IMR-90 (cell line): ENCODE data around the gene HACL1. TPM values are rescaled to one million over a fixed set of nuclear protein-coding genes. Genes with fewer than 3 reads are reported as not detected.

Experiments used
- ATAC-seq: fragments of 200-7000 bp; cut with Tn5 transposase; 2 replicates; pipeline ENCODE4 v1.9.1; 2020; ENCODE audit warnings: low read depth, mild to moderate bottlenecking, moderate library complexity
- BruUV-seq: library from RNA; stranded (reverse); fragments of 400-500 nt; replicated peaks from 2 replicates; lab custom pipeline; 2021; lab: Mats Ljungman, UMichigan
- CTCF ChIA-PET: fragments of 300-600 bp; formaldehyde crosslinking; extraction: SDS; loops from one replicate; lab custom pipeline; 2021; ENCODE audit warnings: antibody characterized with exemption; lab: Yijun Ruan, JAX
- POLR2A ChIA-PET: fragments of 300-600 bp; sonication (Branson Sonifier 250); formaldehyde crosslinking; loops from one replicate; lab custom pipeline; 2022; ENCODE audit warnings: antibody characterized with exemption; ENCODE audit not compliant: unreplicated experiment; lab: Charles Lee
- DNase-seq: peaks from one replicate; pipeline ENCODE4 v3.0.0; 2013
- H2AFZ ChIP-seq: replicated peaks from 2 replicates; pipeline ENCODE3; 2013; ENCODE audit warnings: low read length, mild to moderate bottlenecking; ENCODE audit not compliant: poor library complexity
- H2AK5ac ChIP-seq: 2 replicates; pipeline ENCODE4 v1.6.1; 2013; ENCODE audit warnings: low read depth, low read length, inconsistent platforms
- H2AK9ac ChIP-seq: replicated peaks from 2 replicates; pipeline ENCODE3; 2013; ENCODE audit warnings: mild to moderate bottlenecking, low read depth, low read length, moderate library complexity; ENCODE audit not compliant: poor library complexity
- H2BK120ac ChIP-seq: 2 replicates; pipeline ENCODE4 v1.6.1; 2013; ENCODE audit warnings: low read depth, low read length, inconsistent platforms
- H2BK15ac ChIP-seq: 3 replicates; pipeline ENCODE4 v1.6.1; 2013; ENCODE audit warnings: low read depth, low read length, inconsistent platforms
- H2BK20ac ChIP-seq: 2 replicates; pipeline ENCODE4 v1.6.1; 2013; ENCODE audit warnings: low read depth, mild to moderate bottlenecking, inconsistent platforms, low read length, moderate library complexity
- H2BK5ac ChIP-seq: 2 replicates; pipeline ENCODE4 v1.6.1; 2013; ENCODE audit warnings: mild to moderate bottlenecking, low read depth, low read length, inconsistent platforms; ENCODE audit not compliant: poor library complexity, severe bottlenecking
- H3K14ac ChIP-seq: replicated peaks from 2 replicates; pipeline ENCODE4 v1.6.1; 2013; ENCODE audit warnings: low read depth, low read length, inconsistent platforms
- H3K18ac ChIP-seq: 2 replicates; pipeline ENCODE4 v1.6.1; 2013; ENCODE audit warnings: low read depth, low read length, control low read depth
- H3K23ac ChIP-seq: 2 replicates; pipeline ENCODE4 v1.6.1; 2013; ENCODE audit warnings: low read depth, low read length, inconsistent platforms
- H3K27ac ChIP-seq: 2 replicates; pipeline ENCODE4 v1.5.1; 2013; ENCODE audit warnings: mild to moderate bottlenecking, control low read depth, low read length; ENCODE audit not compliant: insufficient read depth
- H3K27me3 ChIP-seq: 2 replicates; pipeline ENCODE4 v1.6.1; 2013; ENCODE audit warnings: low read length; ENCODE audit not compliant: control insufficient read depth, insufficient read depth
- H3K36me3 ChIP-seq: 2 replicates; pipeline ENCODE4 v1.6.1; 2013; ENCODE audit warnings: low read length, mixed read lengths; ENCODE audit not compliant: control insufficient read depth, insufficient read depth
- H3K4ac ChIP-seq: 2 replicates; pipeline ENCODE4 v1.6.1; 2013; ENCODE audit warnings: low read depth, low read length, inconsistent platforms
- H3K4me1 ChIP-seq: 2 replicates; pipeline ENCODE4 v1.6.1; 2013; ENCODE audit warnings: low read length, mixed read lengths; ENCODE audit not compliant: control insufficient read depth, insufficient read depth
- H3K4me2 ChIP-seq: 2 replicates; pipeline ENCODE4 v1.6.1; 2013; ENCODE audit warnings: low read depth, mild to moderate bottlenecking, control low read depth, low read length, moderate library complexity
- H3K4me3 ChIP-seq: 2 replicates; pipeline ENCODE4 v1.5.1; 2013; ENCODE audit warnings: low read depth, mild to moderate bottlenecking, control low read depth, low read length, moderate library complexity; ENCODE audit not compliant: insufficient read depth
- H3K56ac ChIP-seq: 2 replicates; pipeline ENCODE4 v1.6.1; 2013; ENCODE audit warnings: low read length, inconsistent platforms; ENCODE audit not compliant: insufficient read depth; ENCODE audit errors: extremely low read depth
- H3K79me1 ChIP-seq, 2 experiments: 2 replicates each; pipeline ENCODE4 v1.6.1; 2013; ENCODE audit warnings: low read length in 2 of 2, inconsistent platforms in 1 of 2, low read depth in 1 of 2
- H3K9ac ChIP-seq: 2 replicates; pipeline ENCODE4 v1.6.1; 2013; ENCODE audit warnings: low read depth, low read length, control low read depth
- H3K9me1 ChIP-seq: 2 replicates; pipeline ENCODE4 v1.6.1; 2013; ENCODE audit warnings: low read length, inconsistent platforms; ENCODE audit not compliant: insufficient read depth
- H3K9me3 ChIP-seq: 2 replicates; pipeline ENCODE4 v1.6.1; 2013; ENCODE audit warnings: low read length; ENCODE audit not compliant: control insufficient read depth, insufficient read depth
- H4K20me1 ChIP-seq: 2 replicates; pipeline ENCODE4 v1.6.1; 2013; ENCODE audit warnings: low read length, inconsistent platforms; ENCODE audit not compliant: insufficient read depth
- H4K5ac ChIP-seq: 2 replicates; pipeline ENCODE4 v1.6.1; 2013; ENCODE audit warnings: mild to moderate bottlenecking, low read depth, low read length, control low read depth
- H4K8ac ChIP-seq, 2 experiments: 2 replicates each; pipeline ENCODE4 v1.6.1; 2013; ENCODE audit warnings: low read depth in 2 of 2, low read length in 2 of 2, control low read depth in 1 of 2, inconsistent platforms in 1 of 2
- H4K91ac ChIP-seq: 2 replicates; pipeline ENCODE4 v1.6.1; 2013; ENCODE audit warnings: low read depth, low read length, inconsistent platforms; ENCODE audit not compliant: insufficient read depth
- BHLHE40 ChIP-seq: fragments of 150-350 bp; IDR thresholded peaks from 2 replicates; pipeline ENCODE4 v1.6.1; 2016; ENCODE audit warnings: mild to moderate bottlenecking, low read depth, low read length
- CEBPB ChIP-seq: IDR thresholded peaks from 2 replicates; pipeline ENCODE4 v1.6.1; 2012; ENCODE audit warnings: low read depth, low read length, improper control_type of control experiment
- CHD1 ChIP-seq: IDR thresholded peaks from 2 replicates; pipeline ENCODE4 v1.6.1; 2012; ENCODE audit warnings: low read depth, low read length, improper control_type of control experiment
- CTCF ChIP-seq: conservative IDR thresholded peaks from 2 replicates; pipeline ENCODE4 v1.5.1; 2012; ENCODE audit warnings: mild to moderate bottlenecking, low read depth, low read length, improper control_type of control experiment
- FOS ChIP-seq: fragments of 150-350 bp; IDR thresholded peaks from 2 replicates; pipeline ENCODE4 v1.6.1; 2016; ENCODE audit warnings: low read depth, low read length
- MAFK ChIP-seq: IDR thresholded peaks from 2 replicates; pipeline ENCODE4 v1.6.1; 2012; ENCODE audit warnings: low read depth, low read length, improper control_type of control experiment
- MXI1 ChIP-seq: IDR thresholded peaks from 2 replicates; pipeline ENCODE4 v1.6.1; 2012; ENCODE audit warnings: low read depth, mild to moderate bottlenecking, low read length, moderate library complexity, borderline replicate concordance
- POLR2A ChIP-seq: IDR thresholded peaks from 2 replicates; pipeline ENCODE4 v1.6.1; 2012; ENCODE audit warnings: mild to moderate bottlenecking, low read depth, low read length
- RFX5 ChIP-seq: IDR thresholded peaks from 2 replicates; pipeline ENCODE4 v1.8.0; 2012; ENCODE audit warnings: low read depth, mild to moderate bottlenecking, low read length, moderate library complexity
- SMC3 ChIP-seq: fragments of 150-350 bp; IDR thresholded peaks from 2 replicates; pipeline ENCODE4 v1.6.1; 2016; ENCODE audit warnings: low read depth, mild to moderate bottlenecking, antibody characterized with exemption, low read length, moderate library complexity
- USF2 ChIP-seq: fragments of 150-350 bp; IDR thresholded peaks from 2 replicates; pipeline ENCODE4 v1.6.1; 2017; ENCODE audit warnings: mild to moderate bottlenecking, antibody characterized with exemption, low read length, low read depth
- WGBS, 2 experiments: methylation state at CpG; one replicate each; pipeline versions ENCODE4 v1.1.5 to v1.1.7; 2013; ENCODE audit warnings: missing lambda C conversion rate in 2 of 2; ENCODE audit not compliant: insufficient read length in 1 of 2; ENCODE audit errors: extremely low coverage in 2 of 2; 5-methylcytosine and 5-hydroxymethylcytosine counted together
- dilution Hi-C: fragments of 300-500 bp; cut with HindIII; formaldehyde crosslinking; loops from one replicate; pipeline ENCODE4 v1.14.3; 2018; ENCODE audit warnings: low sequenced_read_pairs; ENCODE audit not compliant: unreplicated experiment
- in situ Hi-C: fragments of 300-500 bp; cut with MboI; formaldehyde crosslinking; loops from 3 replicates; pipeline ENCODE4 v1.14.3; 2019; ENCODE audit warnings: low sequenced_read_pairs, inconsistent platforms, mixed read lengths
- intact Hi-C: fragments of 100-400 bp; cut with micrococcal nuclease; formaldehyde crosslinking; loops from 2 replicates; pipeline ENCODE4 v1.10.0; 2022
- polyA plus RNA-seq, 3 experiments: library from polyadenylated mRNA; depleted of rRNA; stranded (reverse); fragments of >200 nt; gene quantifications; 2 replicates each; pipeline ENCODE4 v1.2.3, GENCODE V29; 2012; ENCODE audit warnings: low replicate concordance in 1 of 3
- total RNA-seq: library from RNA; depleted of rRNA; stranded (reverse); fragments of >200 nt; gene quantifications from 2 replicates; pipeline ENCODE4 v1.2.3, GENCODE V29; 2012
- TF ChIP-seq, protein P1 (sequence below): fragments of 150-350 bp; IDR thresholded peaks from 2 replicates; pipeline ENCODE4 v1.6.1; 2016; ENCODE audit warnings: low read depth, mild to moderate bottlenecking, low read length, moderate library complexity, borderline replicate concordance

Gene HACL1
- total and polyA plus RNA-seq, 2 of the 4 experiments (the other 2 are of a cell fraction), result 9.9 to 28.1 TPM

DNA sequence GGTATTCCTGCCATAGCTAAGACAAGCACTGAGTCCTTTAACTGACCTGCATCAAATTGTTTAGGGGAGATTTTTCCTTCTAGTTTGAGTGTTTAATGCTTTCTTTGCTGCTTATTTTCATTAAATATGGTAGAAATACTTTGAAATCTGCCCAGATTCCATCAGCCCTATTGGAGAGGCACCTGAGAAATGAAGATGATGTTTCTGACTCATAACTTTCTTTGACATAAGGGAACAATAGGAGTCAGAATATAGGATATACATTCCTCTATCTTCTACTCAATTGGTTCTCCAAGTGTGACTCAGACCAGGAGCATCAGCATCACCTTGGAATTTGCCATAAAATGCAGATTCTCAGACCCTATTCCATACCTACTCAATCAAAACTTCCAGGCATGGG lies 27.6 kb upstream of the HACL1 start (continued):
- TF ChIP-seq MAFK, result no peak
- no peak for TF ChIP-seq BHLHE40
- TF ChIP-seq RFX5, result no peak
- no peak for TF ChIP-seq CEBPB

DNA sequence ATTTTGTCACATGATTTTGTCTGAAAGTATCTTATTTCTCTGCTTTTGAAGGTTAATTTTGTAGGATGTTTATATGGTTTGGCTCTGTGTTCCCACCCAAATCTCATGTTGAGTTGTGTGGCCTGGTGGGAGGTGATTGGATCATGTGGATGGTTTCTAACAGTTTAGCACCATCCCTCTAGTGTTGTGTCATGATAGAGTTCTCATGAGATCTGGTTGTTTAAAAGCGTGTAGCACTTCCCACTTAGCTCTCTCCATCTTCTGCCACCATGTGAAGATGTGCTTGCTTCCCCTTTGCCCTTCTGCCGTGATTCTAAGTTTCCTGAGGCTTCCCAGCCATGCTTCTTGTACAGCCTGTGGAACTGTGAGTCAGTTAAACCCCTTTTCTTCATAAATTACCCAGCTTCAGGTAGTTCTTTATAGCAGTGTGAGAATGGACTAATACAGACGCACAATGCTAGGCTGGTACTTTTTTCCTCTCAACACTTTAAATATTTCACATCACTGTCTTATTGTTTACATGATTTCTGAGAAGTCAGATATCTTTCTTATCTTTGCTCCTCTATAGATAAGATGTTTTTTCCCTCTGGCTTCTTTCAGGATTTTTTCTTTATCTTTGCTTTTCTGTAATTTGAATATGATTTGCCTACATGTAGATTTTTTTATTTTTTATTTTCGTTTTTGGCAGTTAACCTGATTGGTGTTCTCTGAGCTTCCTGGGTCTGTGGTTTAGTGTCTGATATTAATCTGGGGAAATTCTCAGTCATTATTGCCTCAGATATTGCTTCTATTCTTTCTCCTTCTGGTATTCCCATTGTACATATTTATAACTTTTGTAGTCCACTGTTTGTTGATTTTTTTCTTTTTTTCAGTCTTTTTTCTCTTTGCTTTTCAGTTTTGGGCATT lies 22.4 kb upstream of the HACL1 start:
- Histone ChIP-seq H3K9me1 (no peaks in the 10 kb centered on the region), H3K56ac (no peak overlapping the region), H3K4me2 (no peak overlapping the region), H3K14ac (no peak overlapping the region), H4K91ac (no peak overlapping the region), H3K4ac (no peak overlapping the region), H3K36me3 (no peaks in the 10 kb centered on the region), H3K9ac (no peak overlapping the region), H2BK15ac (no peak overlapping the region), H2BK20ac (no peak overlapping the region), H3K4me3 (no peak overlapping the region), H3K23ac (no peak overlapping the region), H3K18ac (no peak overlapping the region), H2AFZ (no peak overlapping the region), H4K8ac (0 out of 4 replicates have a peak overlapping the region, but pooled peaks of 1 of the 2 experiments have one; percentile 50), H3K9me3 (peaks cover 9% of the 10 kb centered on the region), H3K79me1 (no peaks in the 10 kb centered on the region), H2BK120ac (no peak overlapping the region), H2AK5ac (no peak overlapping the region), H4K20me1 (no peaks in the 10 kb centered on the region), H2BK5ac (no peak overlapping the region), H3K4me1 (no peaks in the 10 kb centered on the region), H3K27ac (no peak overlapping the region), H3K27me3 (no peaks in the 10 kb centered on the region), H4K5ac (no peak overlapping the region), H2AK9ac (no peak overlapping the region)
- DNase-seq (no peak), ATAC-seq (no peak)
- POLR2A ChIA-PET, result no interaction called here
- in situ Hi-C loops, result no loop called here
- WGBS, 2 experiments, result no CpG with 5 or more reads among the region's 4 CpGs
- intact Hi-C loops, result no loop called here
- BruUV-seq, result no TSS peak
- CTCF ChIA-PET, result interaction anchor here (0.6 kb wide), 2 partner anchors 12 to 695 kb away, joined by 3 to 5 read pairs; no protein-coding TSS in a partner anchor
- dilution Hi-C loops, result no loop called here
- TF ChIP-seq, protein P1, sequence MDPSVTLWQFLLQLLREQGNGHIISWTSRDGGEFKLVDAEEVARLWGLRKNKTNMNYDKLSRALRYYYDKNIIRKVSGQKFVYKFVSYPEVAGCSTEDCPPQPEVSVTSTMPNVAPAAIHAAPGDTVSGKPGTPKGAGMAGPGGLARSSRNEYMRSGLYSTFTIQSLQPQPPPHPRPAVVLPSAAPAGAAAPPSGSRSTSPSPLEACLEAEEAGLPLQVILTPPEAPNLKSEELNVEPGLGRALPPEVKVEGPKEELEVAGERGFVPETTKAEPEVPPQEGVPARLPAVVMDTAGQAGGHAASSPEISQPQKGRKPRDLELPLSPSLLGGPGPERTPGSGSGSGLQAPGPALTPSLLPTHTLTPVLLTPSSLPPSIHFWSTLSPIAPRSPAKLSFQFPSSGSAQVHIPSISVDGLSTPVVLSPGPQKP, result no peak
- TF ChIP-seq USF2 (no peak), BHLHE40 (no peak), CTCF (no peak), POLR2A (no peak), CEBPB (no peak), MXI1 (no peak), CHD1 (no peak), SMC3 (no peak), FOS (no peak)
